Body of pancreas (tissue), 4 donors: Measurements from ENCODE around the gene SUN5. TPM values are rescaled to one million over a fixed set of nuclear protein-coding genes. Genes with fewer than 3 reads are reported as not detected.

ENCODE experiments used
- ATAC-seq: fragments of 150-250 bp; one replicate; pipeline ENCODE4 v1.9.1; 2016
- DNase-seq, 4 donors: peaks; one replicate each; pipeline ENCODE4 v3.0.0-alpha.2; 2019
- H3K27ac ChIP-seq, 4 donors: fragments of 200-600 bp; sonication (generic); 1 replicate in 3 of 4; 2 replicates in 1 of 4; pipeline versions ENCODE4 v1.5.1 to v1.6.1; 2016 to 2019; ENCODE audit warnings: mild to moderate bottlenecking in 1 of 4, mixed read lengths in 1 of 4, moderate library complexity in 1 of 4
- H3K27me3 ChIP-seq, 2 donors: fragments of 200-600 bp; sonication (generic); one replicate each; pipeline ENCODE4 v1.6.0; 2016; ENCODE audit warnings: mild to moderate bottlenecking in 1 of 2
- H3K36me3 ChIP-seq, 2 donors: fragments of 200-600 bp; sonication (generic); replicated peaks in 1 of 2; 2 replicates each; pipeline ENCODE4 v1.5.1; 2016; ENCODE audit warnings: low read depth in 2 of 2; ENCODE audit not compliant: insufficient read depth in 1 of 2
- H3K4me1 ChIP-seq: fragments of 200-600 bp; sonication (generic); one replicate; pipeline ENCODE4 v1.6.0; 2016
- H3K4me3 ChIP-seq, 2 donors: fragments of 200-600 bp; sonication (generic); 1 replicate in 1 of 2; 2 replicates in 1 of 2; pipeline ENCODE4 v1.5.1; 2016 to 2019
- H3K9me3 ChIP-seq, 3 donors: fragments of 200-600 bp; sonication (generic); 1 replicate in 2 of 3; 2 replicates in 1 of 3; pipeline ENCODE4 v1.5.1; 2016
- POLR2A ChIP-seq, 3 donors: fragments of 450-650 bp; IDR thresholded peaks; one replicate each; pipeline ENCODE4 v1.6.1; 2016; ENCODE audit warnings: antibody characterized with exemption in 3 of 3, mild to moderate bottlenecking in 2 of 3
- WGBS, 2 donors: methylation state at CpG; one replicate each; pipeline ENCODE4 v1.1.5; 2017; 5-methylcytosine and 5-hydroxymethylcytosine counted together
- intact Hi-C: fragments of 100-400 bp; cut with DNase I; formaldehyde crosslinking; loops from one replicate; pipeline ENCODE4 v1.15.1; 2023
- total RNA-seq, 2 donors: library from RNA; depleted of rRNA; stranded (reverse); fragments of >200 nt; gene quantifications; one replicate each; pipeline ENCODE4 v1.1.0, GENCODE V29; 2016
- TF ChIP-seq, protein P1 (sequence below), 7 experiments: fragments of 450-650 bp in 4 of 7; fragments of 200-600 bp in 3 of 7; sonication (generic) in 3 of 7; IDR thresholded peaks; one replicate each; pipeline ENCODE4 v1.5.1; 2016 to 2019; ENCODE audit warnings: antibody characterized with exemption in 7 of 7

Gene SUN5
- total RNA-seq, 2 donors from 2014 or later = not detected

DNA sequence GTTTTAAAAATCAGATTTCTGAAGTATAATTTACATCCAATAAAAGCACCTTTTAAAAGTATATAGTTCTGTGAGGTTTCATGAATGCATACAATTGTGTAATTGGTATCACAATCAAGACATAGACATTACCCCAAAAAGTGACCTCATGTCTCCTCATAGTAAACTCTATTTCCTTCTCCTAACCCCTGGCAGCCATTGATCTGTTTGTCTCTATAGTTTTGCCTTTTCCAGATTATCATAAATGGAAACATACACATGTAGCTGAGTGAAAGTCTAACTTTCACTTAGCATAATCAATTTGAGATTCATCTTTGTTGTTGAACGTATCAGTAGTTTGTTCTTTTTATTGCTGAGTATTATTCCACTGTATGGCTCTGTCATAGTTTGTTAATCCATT lies 57.6 kb downstream of the SUN5 start:
- no peak for TF ChIP-seq POLR2A (IDR thresholded peaks at IDR 0.05)
- TF ChIP-seq, protein P1, sequence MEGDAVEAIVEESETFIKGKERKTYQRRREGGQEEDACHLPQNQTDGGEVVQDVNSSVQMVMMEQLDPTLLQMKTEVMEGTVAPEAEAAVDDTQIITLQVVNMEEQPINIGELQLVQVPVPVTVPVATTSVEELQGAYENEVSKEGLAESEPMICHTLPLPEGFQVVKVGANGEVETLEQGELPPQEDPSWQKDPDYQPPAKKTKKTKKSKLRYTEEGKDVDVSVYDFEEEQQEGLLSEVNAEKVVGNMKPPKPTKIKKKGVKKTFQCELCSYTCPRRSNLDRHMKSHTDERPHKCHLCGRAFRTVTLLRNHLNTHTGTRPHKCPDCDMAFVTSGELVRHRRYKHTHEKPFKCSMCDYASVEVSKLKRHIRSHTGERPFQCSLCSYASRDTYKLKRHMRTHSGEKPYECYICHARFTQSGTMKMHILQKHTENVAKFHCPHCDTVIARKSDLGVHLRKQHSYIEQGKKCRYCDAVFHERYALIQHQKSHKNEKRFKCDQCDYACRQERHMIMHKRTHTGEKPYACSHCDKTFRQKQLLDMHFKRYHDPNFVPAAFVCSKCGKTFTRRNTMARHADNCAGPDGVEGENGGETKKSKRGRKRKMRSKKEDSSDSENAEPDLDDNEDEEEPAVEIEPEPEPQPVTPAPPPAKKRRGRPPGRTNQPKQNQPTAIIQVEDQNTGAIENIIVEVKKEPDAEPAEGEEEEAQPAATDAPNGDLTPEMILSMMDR (IDR thresholded peaks at IDR 0.05) = no peak
- Histone ChIP-seq H3K36me3 (no peaks in the 10 kb centered on the region), H3K27ac (no peak overlapping the region), H3K4me1 (no peaks in the 10 kb centered on the region), H3K9me3 (no peaks in the 10 kb centered on the region), H3K27me3 (no peaks in the 10 kb centered on the region), H3K4me3 (no peak overlapping the region)
- WGBS, 2 donors = 65 to 74% methylated on average over 1 of the region's 1 CpG
- no peak for ATAC-seq
- intact Hi-C loops = no loop called here
- no peak for DNase-seq

DNA sequence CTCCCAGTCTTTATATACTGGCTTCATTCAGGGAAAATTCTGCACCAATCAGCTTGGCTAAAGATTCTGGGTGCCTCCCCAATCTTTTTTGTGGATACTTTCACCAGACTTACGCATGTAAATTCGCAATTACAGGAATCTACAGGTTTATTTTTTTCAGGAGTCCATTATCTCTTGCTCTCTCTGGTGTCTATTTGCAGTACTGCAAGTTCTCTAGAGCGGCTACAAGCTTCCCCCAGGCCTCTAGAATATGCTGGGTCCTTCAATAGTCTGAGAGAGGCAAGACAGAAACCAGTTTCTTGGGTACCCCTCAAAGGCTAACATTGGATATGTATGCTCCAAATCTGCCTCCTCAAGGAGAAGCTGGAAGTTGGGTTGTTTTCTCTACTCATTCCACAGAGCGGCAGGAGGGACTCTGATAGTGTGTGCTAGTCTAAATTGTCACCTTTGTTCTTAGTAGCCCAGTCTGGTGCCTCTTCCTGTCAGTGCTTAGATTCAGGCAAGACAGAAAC lies 58.5 kb downstream of the SUN5 start:
- Histone ChIP-seq H3K27me3 (no peaks in the 10 kb centered on the region), H3K9me3 (no peaks in the 10 kb centered on the region), H3K4me3 (no peak overlapping the region), H3K27ac (no peak overlapping the region), H3K4me1 (no peaks in the 10 kb centered on the region), H3K36me3 (no peaks in the 10 kb centered on the region)
- 48 to 76% methylated on average over 4 of the region's 4 CpGs for WGBS, 2 donors
- TF ChIP-seq POLR2A (IDR thresholded peaks at IDR 0.05) = no peak
- TF ChIP-seq, protein P1 (IDR thresholded peaks at IDR 0.05) = peak in 1 of 7 experiments; percentile 11
- DNase-seq (no peak), ATAC-seq (no peak)
- intact Hi-C loops = no loop called here

DNA sequence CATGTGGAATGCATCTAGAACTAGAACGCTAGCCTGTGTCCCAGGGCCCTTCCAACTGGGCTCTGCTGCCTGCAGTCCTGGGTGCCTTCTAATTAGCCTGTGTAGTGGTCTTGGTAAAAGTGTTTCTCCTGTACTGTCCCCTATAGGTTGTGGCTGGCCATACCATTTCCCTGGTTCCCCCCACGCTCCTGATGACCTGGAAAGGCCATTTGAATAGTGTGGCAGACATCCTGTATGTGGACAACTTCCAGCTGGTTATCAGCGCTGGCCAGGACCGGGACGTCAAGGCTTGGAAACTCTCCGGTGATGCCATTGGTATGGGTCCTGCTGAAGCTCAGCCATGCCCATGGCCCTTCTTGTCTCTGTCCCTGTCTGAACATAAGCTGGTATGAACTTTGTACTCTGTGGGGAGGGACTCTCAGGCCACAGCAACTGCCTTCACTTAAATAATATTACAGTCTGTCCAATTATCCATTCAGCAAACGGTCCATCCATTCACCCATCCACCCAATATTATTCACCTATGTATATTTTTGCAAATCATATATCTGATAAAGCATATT lies 60.7 kb downstream of the SUN5 start:
- H3K27me3 ChIP-seq = no peaks in the 10 kb centered on the region
- H3K27ac ChIP-seq = no peak overlapping the region
- H3K4me3 ChIP-seq = no peak overlapping the region
- no peaks in the 10 kb centered on the region for H3K36me3 ChIP-seq
- TF ChIP-seq, protein P1 (IDR thresholded peaks at IDR 0.05) = no peak
- TF ChIP-seq POLR2A (IDR thresholded peaks at IDR 0.05) = no peak
- H3K4me1 ChIP-seq = no peaks in the 10 kb centered on the region
- intact Hi-C loops = no loop called here
- DNase-seq = no peak
- WGBS, 2 donors = 75 to 81% methylated on average over 6 to 7 of the region's 7 CpGs
- no peaks in the 10 kb centered on the region for H3K9me3 ChIP-seq
- ATAC-seq = no peak

DNA sequence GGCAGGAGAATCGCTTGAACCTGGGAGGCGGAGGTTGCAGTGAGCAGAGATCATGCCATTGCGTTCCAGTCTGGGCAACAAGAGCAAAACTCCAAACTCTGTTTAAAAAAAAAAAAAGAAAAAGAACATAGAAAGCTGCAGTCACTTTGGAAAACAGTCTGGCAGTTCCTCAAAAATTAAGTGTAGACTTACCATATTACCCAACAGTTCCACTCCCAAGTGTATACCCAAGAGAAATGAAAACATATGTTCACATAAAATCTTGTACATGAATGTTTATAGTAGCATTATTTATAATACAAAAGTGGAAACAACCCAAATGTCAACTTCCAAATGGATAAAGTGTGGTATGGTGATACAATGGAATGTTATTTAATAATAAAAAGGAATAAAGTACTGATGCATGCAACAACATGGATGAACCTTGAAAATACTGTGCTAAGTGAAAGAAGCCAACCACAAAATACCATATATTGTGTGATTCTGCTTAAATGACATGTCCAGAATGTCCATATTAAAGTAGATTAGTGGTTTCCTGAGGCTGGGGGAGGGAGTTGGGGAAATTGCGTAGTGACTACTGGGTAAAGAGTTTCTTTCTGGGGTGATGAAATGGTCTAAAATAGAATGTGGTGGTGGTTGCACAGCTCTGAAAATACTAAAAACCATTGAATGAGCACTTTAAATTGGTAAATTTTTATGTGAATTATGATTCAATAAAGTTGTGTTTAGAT lies 62.9 kb downstream of the SUN5 start:
- TF ChIP-seq, protein P1 (IDR thresholded peaks at IDR 0.05) = no peak
- no peak for TF ChIP-seq POLR2A (IDR thresholded peaks at IDR 0.05)
- no peaks in the 10 kb centered on the region for H3K27me3 ChIP-seq
- WGBS, 2 donors = 83 to 84% methylated on average over 4 of the region's 4 CpGs

More for the DNA sequence above, 62.9 kb downstream of the SUN5 start:
- Histone ChIP-seq H3K36me3 (no peaks in the 10 kb centered on the region), H3K9me3 (no peaks in the 10 kb centered on the region), H3K27ac (no peak overlapping the region), H3K4me1 (no peaks in the 10 kb centered on the region), H3K4me3 (no peak overlapping the region)
- intact Hi-C loops = no loop called here
- ATAC-seq = no peak
- no peak for DNase-seq
